Measurements from ENCODE around the gene CREB5. TPM values are rescaled to one million over a fixed set of nuclear protein-coding genes. Genes with fewer than 3 reads are reported as not detected.

CREB5 gene
- total and polyA plus RNA-seq, 11 donors: 7.6 to 38.7 (median 15.2) TPM

DNA sequence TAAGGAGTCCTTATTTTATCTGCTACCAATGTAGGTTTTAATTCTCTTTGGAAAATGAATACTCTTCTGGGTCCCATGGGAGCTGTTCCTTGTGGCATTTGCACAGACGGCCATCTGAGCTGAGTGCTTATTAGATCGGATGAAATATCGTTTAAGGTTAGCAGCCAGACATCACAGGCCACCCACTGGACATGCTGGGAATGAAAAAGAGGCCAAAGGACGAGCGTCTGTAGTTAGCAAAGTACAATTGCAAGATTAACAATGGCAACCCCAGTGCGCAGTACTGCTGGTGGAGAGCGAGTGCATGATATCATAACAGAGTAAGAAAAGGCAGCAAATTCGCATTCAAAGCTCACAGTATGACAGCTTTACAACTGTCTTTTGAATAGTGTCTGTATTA is 28.3 kb upstream of the CREB5 start:
- DNase-seq: no peak
- TF ChIP-seq POLR2A (IDR thresholded peaks at IDR 0.05): no peak
- no peak for ATAC-seq
- H3K4me1 ChIP-seq: peaks cover 0 to 6% (median 0%) of the 10 kb centered on the region in 12 donors
- no peak overlapping the region for H3K27ac ChIP-seq
- 75 to 79% (median 77%) methylated on average over 8 of the region's 8 CpGs for WGBS, 4 donors
- no peaks in the 10 kb centered on the region for H3K27me3 ChIP-seq
- intact Hi-C loops (cut with DNase I): loop anchor here in 4 of 10 donors (5.0 to 10.0 kb wide), 4 partner anchors 72 to 89 kb away; no protein-coding TSS in a partner anchor
- no peak overlapping the region for H3K4me3 ChIP-seq
- no peaks in the 10 kb centered on the region for H3K9me3 ChIP-seq
- no peaks in the 10 kb centered on the region for H3K36me3 ChIP-seq

DNA sequence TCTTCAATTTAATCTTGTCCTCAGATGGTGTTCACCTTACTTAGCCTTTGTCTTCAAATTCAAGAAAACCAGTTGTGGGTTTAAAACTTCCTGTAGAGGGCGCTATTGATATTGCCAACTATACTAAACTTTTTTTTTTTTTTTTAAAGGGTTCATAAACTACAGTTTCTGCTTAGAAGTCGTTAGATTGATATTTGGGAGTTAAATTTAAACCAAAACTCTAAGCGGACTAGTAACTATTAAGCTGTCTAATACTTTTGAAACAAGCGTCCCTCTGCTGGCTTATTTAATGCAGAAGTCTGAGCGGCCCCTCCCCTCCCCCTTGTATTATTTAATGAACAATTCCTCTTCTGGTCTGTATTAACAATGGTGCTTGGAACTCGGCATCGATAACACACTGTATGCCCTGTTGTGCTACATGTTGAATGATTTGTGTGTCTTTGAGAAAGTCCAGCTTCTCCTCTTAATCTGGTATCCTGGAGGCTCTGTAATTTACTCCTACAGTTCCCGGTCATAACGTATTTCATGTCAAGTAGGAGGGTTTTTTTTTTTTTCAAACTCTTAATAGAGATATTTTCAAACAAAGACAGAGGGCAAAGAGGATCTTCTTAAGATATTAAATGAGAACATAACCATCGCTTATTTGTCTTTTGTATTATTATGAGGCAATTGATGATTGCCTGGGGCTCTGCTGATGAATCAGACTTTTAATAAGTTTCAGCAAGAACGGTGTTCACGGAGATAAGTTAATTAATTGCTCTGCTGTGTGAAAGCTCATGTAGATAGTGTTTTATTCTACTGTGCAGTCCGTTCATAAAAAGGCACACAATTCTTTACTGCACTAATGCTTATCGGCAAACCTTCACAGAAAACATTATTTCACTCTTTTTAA is 22.6 kb upstream of the CREB5 start:
- Histone ChIP-seq H3K4me1 (peaks cover 0 to 5% (median 0%) of the 10 kb centered on the region in 12 donors), H3K9me3 (peaks cover 0 to 4% (median 0%) of the 10 kb centered on the region in 12 donors), H3K4me3 (peak overlapping the region in 11 of 12 donors; percentile 8 to 52 (median 43)), H3K27ac (peak overlapping the region in 4 of 12 donors; percentile 1 to 53 (median 38)), H3K27me3 (peaks cover 0 to 3% (median 0%) of the 10 kb centered on the region in 9 donors), H3K36me3 (no peaks in the 10 kb centered on the region)
- peak in 2 of 4 donors; percentile 38 to 44 for ATAC-seq
- 23 to 29% (median 27%) methylated on average over 14 of the region's 14 CpGs for WGBS, 4 donors
- DNase-seq: no peak
- no peak for TF ChIP-seq POLR2A (IDR thresholded peaks at IDR 0.05)
- peak; percentile 73 to 92 (median 84) for TF ChIP-seq CTCF (IDR thresholded peaks at IDR 0.05)
- intact Hi-C loops (cut with DNase I): loop anchor here (1.0 to 10.0 kb wide), 11 partner anchors 85 to 465 kb away; no protein-coding TSS in a partner anchor

DNA sequence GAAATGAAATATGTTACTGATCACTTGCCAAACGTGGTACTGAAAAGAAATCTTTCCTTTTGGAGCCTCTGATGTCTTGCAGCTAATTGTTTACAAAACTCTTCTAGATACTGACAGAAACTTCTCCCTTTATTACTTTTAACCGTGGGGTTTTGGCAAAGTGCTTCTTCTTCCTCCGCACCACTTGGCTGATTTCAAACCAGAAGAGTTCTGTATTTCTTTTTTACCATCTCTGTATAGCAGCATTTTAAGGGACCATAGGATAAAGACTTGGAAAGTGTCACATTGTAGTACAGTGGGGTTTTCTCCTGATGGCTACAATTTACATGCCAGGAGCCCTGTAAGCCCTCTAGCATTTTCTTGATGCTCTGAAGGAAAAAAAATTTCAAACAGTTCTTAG is 21.9 kb upstream of the CREB5 start:
- no peak for TF ChIP-seq CTCF (IDR thresholded peaks at IDR 0.05)
- TF ChIP-seq POLR2A (IDR thresholded peaks at IDR 0.05): no peak
- no peak overlapping the region for H3K27ac ChIP-seq

DNA sequence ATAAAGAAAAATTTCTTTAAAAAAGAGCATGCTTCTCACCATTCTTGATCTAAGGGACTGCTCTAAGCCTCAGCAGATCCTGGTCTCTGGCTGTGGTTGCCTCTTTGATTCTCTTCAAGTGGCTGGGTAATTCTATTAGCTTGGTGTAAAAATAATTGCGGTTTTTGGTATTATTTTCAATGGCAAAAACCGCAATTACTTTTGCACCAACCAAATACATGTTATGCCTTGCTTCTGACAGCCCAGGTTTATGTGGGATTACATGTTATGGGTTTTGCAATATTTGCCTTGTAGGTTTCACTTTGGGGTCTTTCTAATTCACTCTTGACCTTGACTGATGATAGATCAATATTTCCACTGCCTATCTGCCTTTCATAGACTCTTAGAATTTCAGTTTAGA is 20.0 kb upstream of the CREB5 start:
- ATAC-seq (no peak), DNase-seq (no peak)
- TF ChIP-seq POLR2A (IDR thresholded peaks at IDR 0.05) (no peak), CTCF (IDR thresholded peaks at IDR 0.05) (no peak)
- no peak overlapping the region for H3K4me3 ChIP-seq
- no peak overlapping the region for H3K27ac ChIP-seq
- intact Hi-C loops (cut with DNase I): loop anchor here in 6 of 10 donors (5.0 to 10.0 kb wide), 4 partner anchors 230 to 293 kb away; no protein-coding TSS in a partner anchor
- peaks cover 0 to 5% (median 0%) of the 10 kb centered on the region in 12 donors for H3K4me1 ChIP-seq
- H3K36me3 ChIP-seq: no peaks in the 10 kb centered on the region
- 72 to 99% (median 95%) methylated on average over 2 of the region's 2 CpGs for WGBS, 4 donors
- peaks cover 0 to 3% (median 0%) of the 10 kb centered on the region in 9 donors for H3K27me3 ChIP-seq
- peaks cover 0 to 4% (median 0%) of the 10 kb centered on the region in 12 donors for H3K9me3 ChIP-seq

More for the DNA sequence above, 21.9 kb upstream of the CREB5 start:
- DNase-seq: no peak
- intact Hi-C loops (cut with DNase I): loop anchor here in 7 of 10 donors (1.0 to 10.0 kb wide), 6 partner anchors 232 to 464 kb away; no protein-coding TSS in a partner anchor
- WGBS, 4 donors: 55 to 60% (median 58%) methylated on average over 3 of the region's 3 CpGs
- no peaks in the 10 kb centered on the region for H3K36me3 ChIP-seq
- H3K4me3 ChIP-seq: peak overlapping the region in 4 of 12 donors; percentile 44 to 52 (median 50)
- H3K9me3 ChIP-seq: peaks cover 0 to 4% (median 0%) of the 10 kb centered on the region in 12 donors
- no peak for ATAC-seq
- peaks cover 0 to 3% (median 0%) of the 10 kb centered on the region in 9 donors for H3K27me3 ChIP-seq
- H3K4me1 ChIP-seq: peaks cover 0 to 5% (median 0%) of the 10 kb centered on the region in 12 donors
